ENCODE measurements around the gene C5AR1. TPM values are rescaled to one million over a fixed set of nuclear protein-coding genes. Genes with fewer than 3 reads are reported as not detected.
"Not testable (repeated sequence)": the region's sequence is repeated elsewhere in the genome, so short reads cannot be mapped to it uniquely, and the experiment has no call there.

Gene C5AR1
- polyA plus RNA-seq, 4 donors, result 3.8 to 11.8 (median 6.0) TPM

DNA sequence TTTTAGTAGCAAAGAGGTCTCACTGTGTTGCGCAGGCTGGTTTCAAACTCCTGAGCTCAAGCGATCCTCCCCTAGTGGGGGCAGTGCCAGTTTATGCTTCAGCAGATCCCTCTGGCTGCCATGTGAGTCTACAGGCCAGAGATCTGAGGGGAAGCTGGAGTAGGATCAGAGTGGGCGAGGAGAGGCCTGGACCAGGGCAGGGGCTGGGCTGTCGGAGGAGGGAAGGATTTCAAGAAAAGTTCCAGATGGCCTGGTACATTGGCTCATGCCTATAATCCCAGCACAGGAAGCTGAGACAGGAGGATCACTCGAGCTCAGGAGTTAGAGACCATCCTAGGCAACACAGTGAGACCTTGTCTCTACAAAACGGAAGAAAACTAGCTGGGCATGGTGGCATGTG, 49.3 kb downstream of the C5AR1 start:
- DNase-seq (ENCODE audit: low read depth in 4 of 4, low spot score in 2 of 4), result no peak

GRCh38 chr19:47362321-47362720, 52.7 kb downstream of the C5AR1 start:
- no peak for DNase-seq (ENCODE audit: low read depth in 4 of 4, low spot score in 2 of 4)

GRCh38 chr19:47363758-47364531, 54.3 kb downstream of the C5AR1 start:
- DNase-seq (ENCODE audit: low read depth in 4 of 4, low spot score in 2 of 4), result no peak

DNA sequence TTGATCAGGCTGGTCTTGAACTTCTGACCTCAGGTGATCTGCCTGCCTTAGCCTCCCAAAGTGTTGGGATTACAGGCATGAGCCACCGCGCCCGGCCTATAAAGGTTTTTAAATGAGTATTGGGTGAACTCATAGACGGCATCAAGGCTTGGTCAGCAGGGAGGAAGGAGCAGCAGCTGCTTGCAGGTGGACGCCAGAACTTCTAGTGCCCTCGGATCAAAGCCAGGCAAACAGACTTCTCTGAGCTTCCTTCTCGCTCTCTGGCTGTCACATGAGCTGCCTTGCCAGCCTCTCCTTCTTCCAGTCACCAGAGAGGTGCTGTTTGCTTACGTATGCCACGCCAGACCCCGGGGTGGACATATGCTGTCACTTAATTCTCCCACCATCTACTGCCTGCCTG, 55.8 kb downstream of the C5AR1 start:
- not testable (repeated sequence) for DNase-seq (ENCODE audit: low read depth in 4 of 4, low spot score in 2 of 4)

DNA sequence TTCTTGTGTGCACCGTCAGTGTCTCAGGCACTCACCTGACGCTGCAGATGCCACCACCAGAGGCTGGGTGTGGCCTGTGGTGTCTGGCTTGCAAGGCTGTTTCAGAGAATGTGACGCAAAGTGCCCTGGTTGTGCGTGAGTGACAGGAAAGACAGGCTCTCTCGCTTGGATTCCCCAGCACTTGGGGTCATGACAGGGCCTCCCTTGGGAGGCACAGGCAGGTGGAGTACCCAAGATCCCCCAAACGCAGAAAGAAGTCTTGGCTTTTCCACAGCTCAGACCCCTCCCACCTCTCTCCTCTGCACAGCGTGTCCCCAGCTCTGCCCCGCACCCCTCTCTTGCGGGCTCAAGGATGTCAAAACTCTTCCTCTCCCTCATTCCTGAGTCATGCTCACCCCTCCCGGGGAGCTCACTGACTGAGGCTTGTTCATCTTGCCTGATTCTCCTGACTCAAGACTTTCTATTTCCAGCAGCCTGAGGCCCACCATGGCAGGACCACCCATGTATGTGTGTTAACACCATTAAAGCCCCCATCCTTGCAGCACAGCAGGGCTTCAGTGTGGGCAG, 60.5 kb downstream of the C5AR1 start:
- no peak for DNase-seq (ENCODE audit: low read depth in 4 of 4, low spot score in 2 of 4)

GRCh38 chr19:47371261-47371660, 61.6 kb downstream of the C5AR1 start:
- DNase-seq (ENCODE audit: low read depth in 4 of 4, low spot score in 2 of 4), result no peak

Other genes with a start within 250 kb of the C5AR1 start
- gene ZC3H4, start 196.1 kb upstream of the C5AR1 start, polyA plus RNA-seq (ENCODE audit: insufficient read length in 4 of 4), result 10 to 100 TPM; 34.9 to 38.9 (median 35.9) TPM
- 100 to 1,000 TPM; 107 to 131 (median 118) TPM for gene SAE1, start 179.0 kb upstream of the C5AR1 start, polyA plus RNA-seq (ENCODE audit: insufficient read length in 4 of 4)
- gene BBC3, start 78.7 kb upstream of the C5AR1 start, polyA plus RNA-seq (ENCODE audit: insufficient read length in 4 of 4), result 1 to 10 TPM; 1.6 to 2.9 (median 2.6) TPM
- gene CCDC9, start 53.3 kb upstream of the C5AR1 start, polyA plus RNA-seq (ENCODE audit: insufficient read length in 4 of 4), result 10 to 100 TPM; 19.5 to 31.8 (median 29.0) TPM
- 10 to 100 TPM in 2 of 4 donors, 1 to 10 TPM in 2; 6.4 to 12.9 (median 10.5) TPM for gene INAFM1, start 35.0 kb upstream of the C5AR1 start, polyA plus RNA-seq (ENCODE audit: insufficient read length in 4 of 4)
- under 1 TPM; 0.34 to 0.51 (median 0.45) TPM for gene C5AR2, start 22.3 kb downstream of the C5AR1 start, polyA plus RNA-seq (ENCODE audit: insufficient read length in 4 of 4)
- gene DHX34, start 39.5 kb downstream of the C5AR1 start, polyA plus RNA-seq (ENCODE audit: insufficient read length in 4 of 4), result 10 to 100 TPM in 3 of 4 donors, 1 to 10 TPM in 1; 9.6 to 21.9 (median 16.0) TPM
- gene MEIS3, start 109.7 kb downstream of the C5AR1 start, polyA plus RNA-seq (ENCODE audit: insufficient read length in 4 of 4), result 10 to 100 TPM; 20.1 to 32.2 (median 28.9) TPM
- gene SLC8A2, start 162.0 kb downstream of the C5AR1 start, polyA plus RNA-seq (ENCODE audit: insufficient read length in 4 of 4), result under 1 TPM; 0.17 to 0.44 (median 0.31) TPM
- gene KPTN, start 174.4 kb downstream of the C5AR1 start, polyA plus RNA-seq (ENCODE audit: insufficient read length in 4 of 4), result 10 to 100 TPM; 10.4 to 15.8 (median 12.8) TPM
- gene NAPA, start 205.2 kb downstream of the C5AR1 start, polyA plus RNA-seq (ENCODE audit: insufficient read length in 4 of 4), result 100 to 1,000 TPM; 147 to 180 (median 159) TPM

Measured in left renal cortex interstitium (tissue), 4 donors.